CD4-positive, CD25-positive, alpha-beta regulatory T cell (primary cell): ENCODE results near the gene RECQL5. TPM values are rescaled to one million over a fixed set of nuclear protein-coding genes. Genes with fewer than 3 reads are reported as not detected.

ENCODE experiments used
- ATAC-seq, 2 donors: fragments of 150-1000 bp; cut with Tn5 transposase; one replicate each; pipeline ENCODE4 v1.10.0; 2021; ENCODE audit warnings: low read depth in 2 of 2, moderate number of reproducible peaks in 2 of 2, moderate library complexity in 1 of 2
- DNase-seq, 3 donors: peaks; one replicate each; pipeline versions ENCODE4 v3.0.0 to v3.0.0-alpha.2; 2012 to 2022; ENCODE audit warnings: mixed read lengths in 1 of 3
- H3K27ac ChIP-seq: one replicate; pipeline ENCODE4 v1.7.0; 2013; ENCODE audit warnings: mild to moderate bottlenecking, low read length; ENCODE audit not compliant: insufficient read depth, poor library complexity, severe bottlenecking
- H3K27me3 ChIP-seq: one replicate; pipeline ENCODE4 v1.7.0; 2013; ENCODE audit warnings: low read length; ENCODE audit not compliant: control insufficient read depth, insufficient read depth
- H3K36me3 ChIP-seq: one replicate; pipeline ENCODE4 v1.7.0; 2013; ENCODE audit warnings: mild to moderate bottlenecking, low read length, moderate library complexity; ENCODE audit not compliant: control insufficient read depth, insufficient read depth
- H3K4me1 ChIP-seq: 2 replicates; pipeline ENCODE4 v1.7.0; 2013; ENCODE audit warnings: mild to moderate bottlenecking, low read length; ENCODE audit not compliant: insufficient read depth, control insufficient read depth, poor library complexity, severe bottlenecking
- H3K4me3 ChIP-seq: one replicate; pipeline ENCODE4 v1.7.0; 2013; ENCODE audit warnings: low read depth, mild to moderate bottlenecking, low read length, moderate library complexity
- H3K9me3 ChIP-seq, 2 experiments: 1 replicate in 1 of 2; 2 replicates in 1 of 2; pipeline ENCODE4 v1.7.0; 2013; ENCODE audit warnings: low read length in 2 of 2, mild to moderate bottlenecking in 1 of 2, moderate library complexity in 1 of 2; ENCODE audit not compliant: control insufficient read depth in 2 of 2
- H3K27ac Mint-ChIP-seq, 3 donors: one replicate each; pipeline ENCODE4 v1.8.0; 2020 to 2022; ENCODE audit warnings: mild to moderate bottlenecking in 3 of 3, mixed read lengths in 3 of 3, moderate library complexity in 2 of 3
- H3K27me3 Mint-ChIP-seq: one replicate; pipeline ENCODE4 v1.8.0; 2022; ENCODE audit warnings: mild to moderate bottlenecking, mixed read lengths
- H3K36me3 Mint-ChIP-seq: one replicate; pipeline ENCODE4 v1.8.0; 2020; ENCODE audit warnings: mixed read lengths
- H3K4me1 Mint-ChIP-seq, 4 donors: one replicate each; pipeline ENCODE4 v1.8.0; 2020 to 2022; ENCODE audit warnings: mixed read lengths in 4 of 4, mild to moderate bottlenecking in 1 of 4
- H3K4me3 Mint-ChIP-seq, 4 donors: one replicate each; pipeline ENCODE4 v1.8.0; 2020 to 2022; ENCODE audit warnings: mild to moderate bottlenecking in 4 of 4, mixed read lengths in 4 of 4, moderate library complexity in 3 of 4
- H3K9me3 Mint-ChIP-seq, 7 donors: one replicate each; pipeline ENCODE4 v1.8.0; 2020 to 2022; ENCODE audit warnings: mixed read lengths in 7 of 7, mild to moderate bottlenecking in 3 of 7, moderate library complexity in 2 of 7
- polyA plus RNA-seq, 4 donors: library from polyadenylated mRNA; unstranded; fragments of 300-500 nt; fragmentation: Illumina TruSeq; gene quantifications; one replicate each; pipeline ENCODE4 v1.2.3, GENCODE V29; 2021
- total RNA-seq: library from RNA; stranded (reverse); gene quantifications from one replicate; pipeline ENCODE4 v1.2.3, GENCODE V29; 2022

Gene RECQL5
- total and polyA plus RNA-seq, 5 donors from 2014 or later = 8.7 to 25.5 (median 13.2) TPM

- Histone ChIP-seq H3K4me3 (no peak overlapping the region), H3K36me3 (no peaks in the 10 kb centered on the region), H3K27me3 (no peaks in the 10 kb centered on the region), H3K9me3 (no peaks in the 10 kb centered on the region), H3K4me1 (peaks cover 10% of the 10 kb centered on the region), H3K27ac (no peak overlapping the region)
- Mint-ChIP-seq H3K9me3 (no peaks in the 10 kb centered on the region), H3K27me3 (no peaks in the 10 kb centered on the region), H3K36me3 (no peaks in the 10 kb centered on the region), H3K4me3 (no peak overlapping the region), H3K4me1 (peaks cover 0 to 5% (median 1%) of the 10 kb centered on the region in 4 donors), H3K27ac (no peak overlapping the region)
- DNase-seq = no peak
- no peak for ATAC-seq
Measured at GRCh38 chr17:75635610-75636202, 31.2 kb downstream of the RECQL5 start.

DNA sequence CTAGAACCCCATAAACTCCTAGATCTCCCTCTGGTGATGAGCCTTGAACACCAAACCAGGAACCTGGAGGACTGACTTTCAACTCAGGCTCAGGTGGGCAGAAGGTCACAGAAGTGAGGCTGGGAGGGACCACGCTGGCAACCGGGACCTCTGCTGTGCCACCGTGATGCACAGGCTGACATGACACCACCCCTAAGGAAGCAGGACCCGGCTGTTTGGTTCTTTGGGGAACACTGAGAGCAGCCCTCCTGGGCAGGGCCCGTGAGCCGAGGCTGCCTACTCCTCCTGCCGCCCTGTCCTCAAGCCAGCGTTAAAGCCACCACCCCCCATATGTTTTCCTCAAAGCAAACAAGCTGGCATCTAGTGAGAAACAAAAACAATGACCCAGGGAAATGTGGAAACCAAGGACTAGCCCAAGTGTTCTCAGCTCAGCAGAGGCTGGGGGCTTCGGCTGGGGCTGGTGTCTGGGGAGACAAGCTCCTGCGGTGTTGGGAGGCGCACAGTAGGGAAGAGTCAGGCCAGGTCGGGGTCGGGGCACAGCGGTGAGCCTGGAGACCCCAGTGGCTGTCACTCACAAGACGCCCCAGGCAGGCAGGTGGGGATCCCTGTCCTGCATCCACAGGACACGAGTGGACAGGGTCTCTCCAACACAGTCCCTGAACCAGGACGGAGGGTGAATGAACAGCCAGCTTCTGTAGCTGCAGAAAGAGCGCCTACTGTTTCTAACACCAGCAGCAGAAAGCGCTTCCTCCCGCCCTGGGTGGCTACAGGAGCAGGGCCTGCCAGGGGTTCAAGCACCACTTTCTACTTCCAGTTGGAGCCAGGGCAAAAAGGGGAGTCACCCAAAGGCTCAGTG lies 32.0 kb downstream of the RECQL5 start:
- H3K36me3 Mint-ChIP-seq = no peaks in the 10 kb centered on the region
- ATAC-seq (no peak), DNase-seq (no peak)
- H3K27ac ChIP-seq = no peak overlapping the region
- H3K27me3 ChIP-seq = no peaks in the 10 kb centered on the region
- peaks cover 0 to 5% (median 1%) of the 10 kb centered on the region in 4 donors for H3K4me1 Mint-ChIP-seq
- H3K9me3 Mint-ChIP-seq = no peaks in the 10 kb centered on the region
- H3K4me3 ChIP-seq = no peak overlapping the region
- H3K36me3 ChIP-seq = no peaks in the 10 kb centered on the region
- no peaks in the 10 kb centered on the region for H3K27me3 Mint-ChIP-seq
- no peak overlapping the region for H3K4me3 Mint-ChIP-seq
- H3K4me1 ChIP-seq = peaks cover 10% of the 10 kb centered on the region
- H3K9me3 ChIP-seq = no peaks in the 10 kb centered on the region
- no peak overlapping the region for H3K27ac Mint-ChIP-seq

- Histone ChIP-seq H3K36me3 (no peaks in the 10 kb centered on the region), H3K9me3 (no peaks in the 10 kb centered on the region), H3K27ac (no peak overlapping the region), H3K4me3 (no peak overlapping the region), H3K27me3 (no peaks in the 10 kb centered on the region), H3K4me1 (peaks cover 10% of the 10 kb centered on the region)
- Mint-ChIP-seq H3K4me3 (no peak overlapping the region), H3K27me3 (no peaks in the 10 kb centered on the region), H3K4me1 (peaks cover 0 to 5% (median 1%) of the 10 kb centered on the region in 4 donors), H3K36me3 (no peaks in the 10 kb centered on the region), H3K9me3 (no peaks in the 10 kb centered on the region), H3K27ac (no peak overlapping the region)
- DNase-seq (no peak), ATAC-seq (no peak)
Measured at GRCh38 chr17:75634376-75634740, 32.6 kb downstream of the RECQL5 start.

GRCh38 chr17:75633486-75634375 lies 33.2 kb downstream of the RECQL5 start:
- H3K9me3 ChIP-seq = no peaks in the 10 kb centered on the region

DNA sequence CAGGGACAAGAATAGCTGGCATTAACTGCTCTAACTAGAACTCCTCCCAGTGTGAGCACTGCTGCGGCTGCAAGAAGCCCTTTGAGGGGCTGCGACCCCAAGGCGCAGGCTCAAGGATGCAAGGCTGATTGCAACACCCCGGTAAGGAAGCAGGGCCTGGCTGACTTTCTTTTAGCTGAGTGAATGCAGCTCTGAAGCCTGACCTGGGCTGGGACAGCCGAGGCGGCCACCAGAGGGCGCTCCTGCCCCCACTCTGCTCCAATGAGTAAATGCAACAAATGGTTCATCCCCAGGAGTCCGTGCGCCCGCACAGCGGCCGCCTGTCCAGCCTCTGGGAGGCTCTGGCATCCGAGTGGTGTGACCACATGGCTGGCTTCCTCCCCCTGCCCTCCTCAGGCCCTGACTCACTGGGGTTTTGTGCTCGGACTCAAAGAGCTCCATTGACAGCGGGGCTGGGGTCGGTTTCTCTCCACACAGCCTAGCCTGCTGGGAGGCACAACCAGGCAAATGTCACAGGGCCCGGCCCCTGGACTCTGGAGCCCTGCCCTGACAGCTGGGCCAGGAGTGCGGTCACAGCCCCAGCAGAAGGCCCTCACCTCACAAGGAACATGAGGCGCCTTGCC lies 34.0 kb downstream of the RECQL5 start, which contains the start of gene SMIM5:
Gene SMIM5, plus strand, starts transcription at position 572 of the 623 bp plus-strand sequence. CDS start 6,768 bp downstream, outside the sequence.
- no peaks in the 10 kb centered on the region for H3K9me3 ChIP-seq
- H3K4me3 Mint-ChIP-seq = no peak within 1 kb of the TSS
- peak; percentile 75 to 83 for ATAC-seq
- H3K4me1 ChIP-seq = peaks cover 10% of the 10 kb centered on the region
- H3K27me3 ChIP-seq = no peaks in the 10 kb centered on the region
- H3K4me3 ChIP-seq = no peak within 1 kb of the TSS
- peaks cover 0 to 5% (median 1%) of the 10 kb centered on the region in 4 donors for H3K4me1 Mint-ChIP-seq
- no peak within 1 kb of the TSS for H3K27ac ChIP-seq
- peak; percentile 63 to 78 (median 78) for DNase-seq
- no peaks in the 10 kb centered on the region for H3K9me3 Mint-ChIP-seq
- H3K27ac Mint-ChIP-seq = no peak within 1 kb of the TSS
- no peaks in the 10 kb centered on the region for H3K36me3 Mint-ChIP-seq
- H3K36me3 ChIP-seq = no peaks in the 10 kb centered on the region
- no peaks in the 10 kb centered on the region for H3K27me3 Mint-ChIP-seq

More at GRCh38 chr17:75633486-75634375, 33.2 kb downstream of the RECQL5 start:
- no peak overlapping the region for H3K4me3 Mint-ChIP-seq
- no peaks in the 10 kb centered on the region for H3K36me3 ChIP-seq
- ATAC-seq = peak in 1 of 2 donors; percentile 21
- peaks cover 10% of the 10 kb centered on the region for H3K4me1 ChIP-seq
- no peaks in the 10 kb centered on the region for H3K27me3 ChIP-seq
- H3K36me3 Mint-ChIP-seq = no peaks in the 10 kb centered on the region
- no peaks in the 10 kb centered on the region for H3K9me3 Mint-ChIP-seq
- no peak overlapping the region for H3K4me3 ChIP-seq
- H3K27ac Mint-ChIP-seq = no peak overlapping the region
- H3K4me1 Mint-ChIP-seq = peaks cover 0 to 5% (median 1%) of the 10 kb centered on the region in 4 donors
- DNase-seq = peak in 2 of 3 donors; percentile 34 to 58
- no peaks in the 10 kb centered on the region for H3K27me3 Mint-ChIP-seq
- no peak overlapping the region for H3K27ac ChIP-seq

- no peak for DNase-seq
- H3K27me3 Mint-ChIP-seq = no peaks in the 10 kb centered on the region
Measured at GRCh38 chr17:75632428-75632827, 34.5 kb downstream of the RECQL5 start.

DNA sequence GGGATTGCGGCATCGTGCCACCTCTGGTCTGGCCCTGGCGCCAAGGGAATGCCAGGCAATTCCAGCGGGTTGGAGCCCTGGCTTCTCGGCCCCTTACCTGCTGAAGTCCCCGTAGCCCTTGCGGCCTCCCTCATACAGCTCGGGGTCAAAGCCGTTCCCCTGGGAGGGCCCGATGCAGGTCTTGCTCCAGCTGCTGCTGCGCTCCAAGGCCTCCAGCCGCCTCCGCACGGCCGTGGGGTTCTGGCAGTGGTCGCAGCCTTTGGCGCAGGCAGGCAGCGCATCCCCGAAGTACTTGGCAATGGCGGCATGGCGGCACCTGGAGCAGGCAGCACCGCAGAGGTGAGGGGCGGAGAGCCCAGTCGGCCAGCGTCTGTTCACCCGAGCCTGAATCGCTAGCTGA lies 35.6 kb downstream of the RECQL5 start:
- ATAC-seq (no peak), DNase-seq (no peak)
- H3K4me1 Mint-ChIP-seq = peaks cover 0 to 5% (median 1%) of the 10 kb centered on the region in 4 donors
- no peak overlapping the region for H3K4me3 ChIP-seq
- H3K4me1 ChIP-seq = peaks cover 10% of the 10 kb centered on the region
- no peaks in the 10 kb centered on the region for H3K9me3 Mint-ChIP-seq
- H3K27me3 Mint-ChIP-seq = no peaks in the 10 kb centered on the region
- H3K36me3 Mint-ChIP-seq = no peaks in the 10 kb centered on the region
- H3K27ac ChIP-seq = no peak overlapping the region
- H3K27me3 ChIP-seq = no peaks in the 10 kb centered on the region
- no peak overlapping the region for H3K4me3 Mint-ChIP-seq
- H3K9me3 ChIP-seq = no peaks in the 10 kb centered on the region
- no peak overlapping the region for H3K27ac Mint-ChIP-seq
- H3K36me3 ChIP-seq = no peaks in the 10 kb centered on the region

More at GRCh38 chr17:75632428-75632827, 34.5 kb downstream of the RECQL5 start:
- peaks cover 0 to 5% (median 1%) of the 10 kb centered on the region in 4 donors for H3K4me1 Mint-ChIP-seq
- Histone ChIP-seq H3K9me3 (no peaks in the 10 kb centered on the region), H3K4me3 (no peak overlapping the region), H3K27ac (no peak overlapping the region), H3K36me3 (no peaks in the 10 kb centered on the region), H3K27me3 (no peaks in the 10 kb centered on the region), H3K4me1 (peaks cover 10% of the 10 kb centered on the region)
- ATAC-seq = no peak
- H3K36me3 Mint-ChIP-seq = no peaks in the 10 kb centered on the region
- H3K27ac Mint-ChIP-seq = no peak overlapping the region
- H3K4me3 Mint-ChIP-seq = no peak overlapping the region
- H3K9me3 Mint-ChIP-seq = no peaks in the 10 kb centered on the region
